ENCODE measurements around the gene ACAN. TPM values are rescaled to one million over a fixed set of nuclear protein-coding genes. Genes with fewer than 3 reads are reported as not detected.

ACAN gene
- total RNA-seq (2021) (0.60 to 1.4 TPM (median 0.80 TPM) in 3 replicates), Bru-seq, nascent RNA (percentile 16 among the genes with signal in this experiment)
- long read RNA-seq, experiment 1, full-length matches to known transcripts = 1 of 4 reads
- long read RNA-seq, experiment 1, partial matches to known transcripts = 1 of 4 reads
- long read RNA-seq, experiment 1, other reads (novel, unspliced or antisense) = 2 of 4 reads
- long read RNA-seq, experiment 2 = 0 reads
- long read RNA-seq, experiment 3 = 0 reads

DNA sequence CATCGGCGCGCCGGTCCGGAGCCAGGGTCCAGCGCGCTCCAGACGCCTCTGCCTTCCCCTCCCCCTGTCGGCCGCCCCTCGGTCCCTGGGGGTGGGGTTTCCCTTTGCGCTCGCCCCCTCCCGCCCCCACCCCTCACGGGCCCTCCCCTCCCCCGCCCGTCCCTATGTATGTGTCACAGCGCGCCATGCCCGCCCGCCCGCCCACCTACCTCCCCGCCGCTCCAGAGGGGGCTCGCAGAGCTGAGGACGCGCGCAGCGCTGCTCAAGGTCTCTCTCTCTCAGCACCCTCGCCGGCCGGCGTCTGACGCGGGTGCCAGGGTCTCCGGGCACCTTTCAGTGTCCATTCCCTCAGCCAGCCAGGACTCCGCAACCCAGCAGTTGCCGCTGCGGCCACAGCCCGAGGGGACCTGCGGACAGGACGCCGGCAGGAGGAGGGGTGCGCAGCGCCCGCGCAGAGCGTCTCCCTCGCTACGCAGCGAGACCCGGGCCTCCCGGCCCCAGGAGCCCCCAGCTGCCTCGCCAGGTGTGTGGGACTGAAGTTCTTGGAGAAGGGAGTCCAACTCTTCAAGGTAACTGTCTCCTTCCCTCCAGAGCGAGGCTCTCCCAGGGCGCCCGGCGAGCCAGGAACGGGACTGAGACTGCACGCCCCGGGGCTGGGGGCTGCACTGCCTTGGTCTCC, at the start of gene ACAN:
Gene ACAN (plus strand): TSS at position 196 of the 679 bp plus-strand sequence. CDS start 32,771 bp downstream, outside the sequence.
- H3K4me3 Mint-ChIP-seq = peak within 1 kb of the TSS; percentile 94
- ChIA-PET POLR2A (no interaction called here), CTCF (interaction anchor here (1.0 to 2.1 kb wide), 9 partner anchors 11 to 404 kb away, joined by 3 to 8 read pairs (median 5); no protein-coding TSS in a partner anchor)
- no peak within 1 kb of the TSS for H3K27ac Mint-ChIP-seq
- H3K9me3 Mint-ChIP-seq = no peaks in the 10 kb centered on the region
- H3K27me3 Mint-ChIP-seq (ENCODE audit: low read depth) = peaks cover 81% of the 10 kb centered on the region
- peaks cover 11% of the 10 kb centered on the region for H3K4me1 Mint-ChIP-seq
- ATAC-seq = peak; percentile 73
- DNase-seq (ENCODE audit: low spot score) = peak; percentile 62
- no peaks in the 10 kb centered on the region for H3K36me3 Mint-ChIP-seq
- no peak for TF ChIP-seq ATF3 (CRISPR knock-in tag; conservative IDR thresholded peaks at IDR 0.05)
- TF ChIP-seq, protein P1, sequence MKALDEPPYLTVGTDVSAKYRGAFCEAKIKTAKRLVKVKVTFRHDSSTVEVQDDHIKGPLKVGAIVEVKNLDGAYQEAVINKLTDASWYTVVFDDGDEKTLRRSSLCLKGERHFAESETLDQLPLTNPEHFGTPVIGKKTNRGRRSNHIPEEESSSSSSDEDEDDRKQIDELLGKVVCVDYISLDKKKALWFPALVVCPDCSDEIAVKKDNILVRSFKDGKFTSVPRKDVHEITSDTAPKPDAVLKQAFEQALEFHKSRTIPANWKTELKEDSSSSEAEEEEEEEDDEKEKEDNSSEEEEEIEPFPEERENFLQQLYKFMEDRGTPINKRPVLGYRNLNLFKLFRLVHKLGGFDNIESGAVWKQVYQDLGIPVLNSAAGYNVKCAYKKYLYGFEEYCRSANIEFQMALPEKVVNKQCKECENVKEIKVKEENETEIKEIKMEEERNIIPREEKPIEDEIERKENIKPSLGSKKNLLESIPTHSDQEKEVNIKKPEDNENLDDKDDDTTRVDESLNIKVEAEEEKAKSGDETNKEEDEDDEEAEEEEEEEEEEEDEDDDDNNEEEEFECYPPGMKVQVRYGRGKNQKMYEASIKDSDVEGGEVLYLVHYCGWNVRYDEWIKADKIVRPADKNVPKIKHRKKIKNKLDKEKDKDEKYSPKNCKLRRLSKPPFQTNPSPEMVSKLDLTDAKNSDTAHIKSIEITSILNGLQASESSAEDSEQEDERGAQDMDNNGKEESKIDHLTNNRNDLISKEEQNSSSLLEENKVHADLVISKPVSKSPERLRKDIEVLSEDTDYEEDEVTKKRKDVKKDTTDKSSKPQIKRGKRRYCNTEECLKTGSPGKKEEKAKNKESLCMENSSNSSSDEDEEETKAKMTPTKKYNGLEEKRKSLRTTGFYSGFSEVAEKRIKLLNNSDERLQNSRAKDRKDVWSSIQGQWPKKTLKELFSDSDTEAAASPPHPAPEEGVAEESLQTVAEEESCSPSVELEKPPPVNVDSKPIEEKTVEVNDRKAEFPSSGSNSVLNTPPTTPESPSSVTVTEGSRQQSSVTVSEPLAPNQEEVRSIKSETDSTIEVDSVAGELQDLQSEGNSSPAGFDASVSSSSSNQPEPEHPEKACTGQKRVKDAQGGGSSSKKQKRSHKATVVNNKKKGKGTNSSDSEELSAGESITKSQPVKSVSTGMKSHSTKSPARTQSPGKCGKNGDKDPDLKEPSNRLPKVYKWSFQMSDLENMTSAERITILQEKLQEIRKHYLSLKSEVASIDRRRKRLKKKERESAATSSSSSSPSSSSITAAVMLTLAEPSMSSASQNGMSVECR (CRISPR knock-in tag; IDR thresholded peaks at IDR 0.05; ENCODE audit: borderline replicate concordance) = 0 out of 2 replicates have a peak, but pooled peaks have one; percentile 63
- TF ChIP-seq, protein P2, sequence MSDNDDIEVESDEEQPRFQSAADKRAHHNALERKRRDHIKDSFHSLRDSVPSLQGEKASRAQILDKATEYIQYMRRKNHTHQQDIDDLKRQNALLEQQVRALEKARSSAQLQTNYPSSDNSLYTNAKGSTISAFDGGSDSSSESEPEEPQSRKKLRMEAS (CRISPR knock-in tag; IDR thresholded peaks at IDR 0.05) = peak; percentile 39
- no peak for TF ChIP-seq ELF4 (CRISPR knock-in tag; IDR thresholded peaks at IDR 0.05; ENCODE audit: low read depth)
- TF ChIP-seq HMGXB4 (CRISPR knock-in tag; IDR thresholded peaks at IDR 0.05) = 0 out of 2 replicates have a peak, but pooled peaks have one; percentile 7
- TF ChIP-seq MYBL2 (CRISPR knock-in tag; IDR thresholded peaks at IDR 0.05) = 0 out of 2 replicates have a peak, but pooled peaks have one; percentile 23

GRCh38 chr15:88756521-88756920, 46.7 kb upstream of the ACAN start:
- ChIA-PET CTCF (no interaction called here), POLR2A (no interaction called here)
- H3K36me3 Mint-ChIP-seq = no peaks in the 10 kb centered on the region
- DNase-seq (ENCODE audit: low spot score) = no peak
- ATAC-seq = no peak
- H3K27ac Mint-ChIP-seq = no peak overlapping the region
- no peaks in the 10 kb centered on the region for H3K9me3 Mint-ChIP-seq
- H3K27me3 Mint-ChIP-seq (ENCODE audit: low read depth) = peaks cover 8% of the 10 kb centered on the region
- no peak overlapping the region for H3K4me3 Mint-ChIP-seq
- TF ChIP-seq HMGXB4 (CRISPR knock-in tag; IDR thresholded peaks at IDR 0.05) (no peak), TEAD1 (CRISPR knock-in tag; IDR thresholded peaks at IDR 0.05) (no peak)
- H3K4me1 Mint-ChIP-seq = no peaks in the 10 kb centered on the region

DNA sequence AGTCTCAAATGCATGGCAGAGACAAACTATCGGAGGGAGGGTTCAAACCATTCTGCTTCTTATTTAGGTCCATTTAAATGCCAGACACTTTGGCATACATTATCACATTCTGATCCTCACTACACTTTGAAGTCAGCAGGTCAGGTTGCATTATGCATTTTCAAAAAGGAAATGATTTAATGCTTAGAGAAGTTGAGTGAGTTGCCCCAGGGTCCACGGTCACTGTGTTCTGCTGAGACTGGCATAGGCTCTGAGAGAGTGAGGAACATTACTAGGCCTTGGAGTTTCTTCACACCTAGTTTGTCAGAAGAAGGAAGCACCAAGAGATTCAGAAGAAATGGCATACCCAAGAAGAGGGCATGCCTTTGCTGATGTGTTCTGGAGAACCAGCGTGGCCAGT, 46.3 kb upstream of the ACAN start:
- Mint-ChIP-seq H3K4me1 (no peaks in the 10 kb centered on the region), H3K36me3 (no peaks in the 10 kb centered on the region), H3K27me3 (ENCODE audit: low read depth) (peaks cover 8% of the 10 kb centered on the region), H3K9me3 (no peaks in the 10 kb centered on the region), H3K27ac (no peak overlapping the region), H3K4me3 (no peak overlapping the region)
- no peak for DNase-seq (ENCODE audit: low spot score)
- CTCF ChIA-PET = no interaction called here
- no peak for ATAC-seq
- POLR2A ChIA-PET = no interaction called here
- TF ChIP-seq ATF1 (CRISPR knock-in tag; IDR thresholded peaks at IDR 0.05) (no peak), NR3C1 (CRISPR knock-in tag; conservative IDR thresholded peaks at IDR 0.05; ENCODE audit: low read depth) (no peak), ZNF396 (CRISPR knock-in tag; IDR thresholded peaks at IDR 0.05; ENCODE audit: borderline replicate concordance) (no peak), RELA (CRISPR knock-in tag; IDR thresholded peaks at IDR 0.05; ENCODE audit: borderline replicate concordance) (no peak), FOXJ3 (CRISPR knock-in tag; IDR thresholded peaks at IDR 0.05; ENCODE audit: borderline replicate concordance) (no peak), MXD4 (CRISPR knock-in tag; IDR thresholded peaks at IDR 0.05; ENCODE audit: borderline replicate concordance) (no peak), HMGA2 (CRISPR knock-in tag; IDR thresholded peaks at IDR 0.05) (no peak), USF1 (CRISPR knock-in tag; IDR thresholded peaks at IDR 0.05) (no peak)
- TF ChIP-seq, protein P3, sequence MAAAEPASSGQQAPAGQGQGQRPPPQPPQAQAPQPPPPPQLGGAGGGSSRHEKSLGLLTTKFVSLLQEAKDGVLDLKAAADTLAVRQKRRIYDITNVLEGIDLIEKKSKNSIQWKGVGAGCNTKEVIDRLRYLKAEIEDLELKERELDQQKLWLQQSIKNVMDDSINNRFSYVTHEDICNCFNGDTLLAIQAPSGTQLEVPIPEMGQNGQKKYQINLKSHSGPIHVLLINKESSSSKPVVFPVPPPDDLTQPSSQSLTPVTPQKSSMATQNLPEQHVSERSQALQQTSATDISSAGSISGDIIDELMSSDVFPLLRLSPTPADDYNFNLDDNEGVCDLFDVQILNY (CRISPR knock-in tag; IDR thresholded peaks at IDR 0.05) = no peak

Data from WTC11 (cell line).